Measurements from ENCODE around the gene LBX2.
A peak's percentile ranks its signal among the peaks of the same experiment; 100 is the strongest.

LBX2 gene

DNA sequence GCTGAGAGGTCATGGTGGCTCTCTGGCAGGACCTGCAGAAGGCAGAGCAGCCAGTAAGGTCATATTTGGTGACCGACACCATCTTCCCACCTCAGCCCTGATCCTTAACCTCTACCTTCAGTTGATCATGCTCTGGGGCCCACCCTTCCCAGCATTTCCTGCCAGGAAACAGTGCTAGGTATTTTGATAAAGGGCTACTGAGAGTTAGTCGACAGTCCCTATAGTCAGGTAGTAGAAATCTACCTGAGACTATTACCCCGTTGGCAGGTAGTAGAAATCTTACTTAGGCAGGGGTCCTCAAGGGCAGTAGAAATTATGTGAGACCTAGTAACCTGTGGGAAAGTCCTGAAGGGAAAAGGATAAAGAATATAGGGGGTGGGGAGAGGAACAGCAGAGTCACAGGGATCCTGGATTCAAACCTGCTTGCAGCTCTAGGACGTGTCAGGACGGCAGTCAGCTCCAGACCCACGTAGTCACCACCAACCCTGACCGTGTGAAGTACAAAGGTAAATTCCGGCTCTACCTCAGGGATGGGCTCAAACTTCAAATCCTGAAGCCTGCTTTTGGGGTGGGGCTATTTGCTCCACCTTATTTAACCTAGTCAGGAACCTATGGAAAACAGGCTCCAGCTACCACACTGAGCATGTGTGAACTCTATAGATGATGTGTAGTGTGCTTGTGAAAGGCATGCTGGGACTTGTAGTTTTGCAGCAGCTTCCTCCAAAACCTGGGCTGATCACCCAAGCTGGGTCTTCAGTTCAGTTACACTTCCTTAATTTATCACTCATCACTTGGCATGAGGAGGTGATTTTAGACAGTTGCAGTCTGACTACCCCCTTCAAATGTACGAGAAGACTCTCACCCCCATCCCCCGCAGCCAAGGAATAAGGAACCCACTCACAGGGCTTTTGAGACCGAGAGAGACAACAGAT, 26.6 kb upstream of the LBX2 start, which contains the start of gene DQX1:
Gene DQX1 (minus strand): TSS at position 515 of the 932 bp plus-strand sequence. CDS start 502 bp downstream, at position 13.
- DNase-seq: no peak

DNA sequence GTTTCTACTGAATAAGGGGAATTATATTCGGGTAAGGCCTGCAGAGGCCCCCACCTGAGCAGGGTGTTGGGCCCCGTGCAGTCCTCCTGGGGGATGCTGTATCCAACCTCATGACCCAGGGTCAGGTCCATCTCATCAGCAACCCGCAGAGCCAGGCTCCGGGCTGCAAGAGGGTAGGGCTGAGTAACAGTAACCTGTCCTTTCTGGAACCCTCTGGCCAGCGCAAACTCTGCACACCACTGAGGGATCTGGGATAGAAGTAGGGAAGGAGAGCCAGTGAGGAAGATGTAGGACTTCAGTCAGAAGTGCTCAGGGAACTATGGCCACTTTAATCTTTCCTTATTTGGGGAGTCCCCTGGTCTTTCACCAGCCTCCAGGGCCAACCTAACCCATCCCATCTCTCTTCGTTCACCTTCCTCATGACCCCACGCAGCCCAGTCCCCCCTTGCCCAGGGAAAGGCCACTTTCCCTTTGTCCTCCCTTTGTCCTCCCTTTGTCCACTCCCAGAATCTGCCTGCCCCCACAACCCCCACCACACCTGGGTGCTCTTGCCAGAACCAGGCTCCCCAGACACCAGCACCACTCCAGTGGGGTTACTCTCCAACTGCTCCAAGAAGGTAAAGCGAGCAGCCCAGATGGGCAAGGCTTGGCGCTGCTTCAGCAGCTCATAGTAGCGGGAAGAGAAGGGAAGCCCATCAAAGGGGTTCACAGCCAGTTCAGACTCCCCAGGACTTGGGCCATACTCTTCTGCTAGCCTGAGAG, 25.7 kb upstream of the LBX2 start:
- DNase-seq: no peak

DNA sequence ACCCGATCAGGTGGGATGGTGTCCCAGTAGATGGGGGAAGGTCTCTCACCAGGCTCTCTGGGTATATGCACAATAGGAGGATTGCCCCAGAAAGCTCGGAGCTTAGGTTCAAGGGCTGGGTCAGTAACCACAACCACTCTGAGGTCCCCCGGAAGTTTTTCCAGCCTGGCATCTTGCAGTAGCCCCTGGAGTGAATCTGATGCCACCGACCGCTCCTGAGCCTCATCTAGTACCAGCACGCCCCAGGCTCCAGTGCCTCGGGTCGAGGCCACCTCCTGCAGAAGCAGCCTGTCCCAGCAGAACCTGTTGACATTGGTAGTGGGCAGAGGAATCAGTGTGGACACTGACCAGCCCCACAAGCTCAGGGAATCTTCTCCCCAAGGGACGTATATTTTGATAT, 24.6 kb upstream of the LBX2 start:
- no peak for DNase-seq

DNA sequence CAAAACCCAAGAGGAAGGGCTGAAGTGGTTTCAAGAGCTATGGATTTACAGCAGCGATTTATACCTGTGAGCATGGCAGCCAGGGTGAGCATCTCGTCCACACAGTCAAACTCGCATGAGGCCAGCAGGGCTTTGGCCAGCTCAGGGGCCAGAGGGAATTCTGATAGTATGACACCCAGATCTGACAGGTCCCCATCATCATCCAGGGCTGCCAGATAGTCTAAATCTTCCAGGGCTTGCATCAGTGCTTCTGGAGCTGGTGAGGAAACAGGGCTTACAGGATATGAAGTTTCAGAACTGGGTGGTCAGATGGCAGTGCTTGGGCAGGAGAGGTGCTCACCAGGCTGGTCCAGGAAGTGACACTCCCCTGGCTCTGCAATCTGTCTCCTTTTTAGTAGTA, 23.1 kb upstream of the LBX2 start:
- no peak for DNase-seq

DNA sequence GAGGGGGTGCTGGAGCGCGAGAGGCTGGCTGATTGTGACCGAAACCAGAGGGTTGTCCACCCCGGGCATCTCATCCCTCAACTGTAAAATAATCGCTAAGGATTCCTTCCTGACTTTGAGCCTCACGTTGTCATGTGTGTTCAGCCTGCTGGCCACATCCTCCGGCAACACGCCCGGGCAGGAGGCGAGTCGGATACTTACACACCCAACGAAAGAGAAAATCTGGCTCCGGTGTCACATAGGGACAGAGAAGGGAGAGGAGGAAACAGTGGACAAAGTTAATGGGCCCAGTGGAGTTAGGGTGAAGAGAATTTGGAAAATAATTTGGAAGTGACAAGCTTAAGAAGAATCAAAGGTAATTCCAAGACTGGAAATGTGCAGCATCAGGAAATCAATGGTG, 17.2 kb upstream of the LBX2 start:
- DNase-seq: no peak

DNA sequence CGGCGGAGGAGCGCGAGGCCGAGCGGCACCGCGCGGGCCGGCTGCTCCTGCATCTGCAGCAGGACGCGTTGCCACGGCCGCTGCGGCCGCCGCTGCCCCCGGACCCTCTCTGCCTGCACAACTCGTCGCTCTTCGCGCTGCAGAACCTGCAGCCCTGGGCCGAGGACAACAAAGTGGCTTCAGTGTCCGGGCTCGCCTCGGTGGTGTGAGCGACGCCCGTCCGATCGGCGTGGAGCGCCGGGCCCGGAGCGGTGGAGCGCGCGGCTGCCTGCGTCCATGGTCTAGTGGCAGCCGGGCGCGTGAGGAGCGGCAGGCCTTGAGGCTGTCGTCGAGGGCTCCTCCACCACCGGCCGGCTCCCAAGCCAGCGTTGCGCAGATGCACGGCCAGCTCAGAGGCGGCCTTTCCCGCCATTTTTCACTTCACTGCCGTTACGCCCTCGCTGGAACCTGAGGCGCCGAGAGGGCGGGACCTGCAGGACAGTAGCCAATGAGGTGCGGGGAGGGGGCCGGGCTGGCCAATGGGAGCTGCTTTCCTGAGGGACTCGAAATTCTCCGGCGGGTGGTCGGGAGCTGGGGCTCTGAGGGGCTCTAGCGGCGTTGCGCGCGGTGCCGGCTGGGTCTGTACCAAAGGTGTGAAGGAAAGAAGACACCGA, 16.7 kb upstream of the LBX2 start:
- peak; percentile 91 for DNase-seq

DNA sequence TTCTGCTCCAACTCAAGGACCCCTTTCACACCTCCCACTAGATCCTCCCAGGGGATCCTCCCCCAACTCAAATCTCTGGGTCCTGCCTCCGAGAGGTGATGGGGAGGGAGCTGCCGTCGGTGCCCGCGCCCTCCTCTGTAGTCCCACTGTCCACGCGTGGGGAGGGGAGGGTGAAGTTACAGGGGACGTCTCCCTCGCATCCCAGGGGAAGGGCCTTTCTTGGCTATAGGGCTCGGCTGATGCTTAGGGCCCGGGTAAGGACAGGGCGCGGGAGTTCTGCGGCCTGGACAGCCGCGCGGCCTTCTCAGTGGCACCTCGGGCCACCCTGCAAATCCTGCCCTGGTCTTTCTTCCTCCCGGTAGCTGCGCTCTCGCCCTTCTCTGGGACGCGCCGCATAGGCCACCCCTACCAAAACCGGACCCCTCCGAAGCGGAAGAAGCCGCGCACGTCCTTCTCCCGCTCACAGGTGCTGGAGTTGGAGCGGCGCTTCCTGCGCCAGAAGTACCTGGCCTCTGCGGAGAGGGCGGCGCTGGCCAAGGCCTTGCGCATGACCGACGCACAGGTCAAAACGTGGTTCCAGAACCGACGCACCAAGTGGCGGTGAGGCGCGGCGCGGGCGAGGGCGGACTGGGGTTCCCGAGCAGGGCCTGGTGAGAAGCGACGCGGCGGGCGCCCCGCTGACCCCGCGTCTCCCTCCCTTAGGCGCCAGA, 16.0 kb upstream of the LBX2 start:
- no peak for DNase-seq

DNA sequence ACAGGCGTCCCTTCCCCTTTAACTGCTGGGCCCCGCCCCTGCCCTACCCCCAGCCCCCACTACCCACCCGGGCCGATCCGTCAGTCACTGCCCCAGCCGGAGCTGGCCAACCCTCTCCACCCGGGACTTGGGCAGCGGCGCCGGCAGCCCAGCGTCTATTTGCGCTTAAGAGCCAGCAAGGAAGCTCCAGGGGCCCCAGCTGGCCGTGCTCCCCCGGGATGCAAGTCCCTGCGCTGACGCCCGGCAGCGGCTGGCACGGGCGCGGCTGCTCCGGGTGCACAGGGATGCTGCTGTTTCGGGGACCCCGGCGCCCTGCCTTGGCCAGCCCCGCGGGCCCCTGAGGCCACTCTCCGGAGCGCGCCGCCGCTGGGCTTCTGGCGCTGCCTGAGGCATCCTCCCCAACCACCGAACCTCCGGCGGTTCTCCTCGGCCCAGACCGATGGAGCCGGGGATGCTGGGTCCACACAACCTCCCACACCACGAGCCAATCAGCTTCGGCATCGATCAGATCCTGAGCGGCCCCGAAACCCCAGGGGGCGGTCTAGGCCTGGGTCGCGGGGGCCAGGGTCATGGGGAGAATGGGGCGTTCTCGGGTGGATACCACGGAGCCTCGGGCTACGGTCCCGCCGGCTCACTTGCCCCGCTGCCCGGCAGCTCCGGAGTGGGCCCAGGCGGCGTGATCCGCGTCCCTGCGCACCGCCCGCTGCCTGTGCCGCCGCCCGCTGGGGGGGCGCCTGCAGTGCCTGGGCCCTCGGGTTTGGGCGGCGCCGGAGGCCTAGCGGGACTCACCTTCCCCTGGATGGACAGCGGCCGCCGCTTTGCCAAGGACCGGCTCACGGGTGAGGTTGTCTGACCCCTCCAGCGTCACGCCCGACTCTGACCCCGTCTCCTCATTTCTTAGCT, 15.2 kb upstream of the LBX2 start, which contains the start of gene TLX2:
Gene TLX2 (plus strand): TSS at position 83 of the 903 bp plus-strand sequence. CDS start 357 bp downstream, at position 440.
- DNase-seq: no peak

DNA sequence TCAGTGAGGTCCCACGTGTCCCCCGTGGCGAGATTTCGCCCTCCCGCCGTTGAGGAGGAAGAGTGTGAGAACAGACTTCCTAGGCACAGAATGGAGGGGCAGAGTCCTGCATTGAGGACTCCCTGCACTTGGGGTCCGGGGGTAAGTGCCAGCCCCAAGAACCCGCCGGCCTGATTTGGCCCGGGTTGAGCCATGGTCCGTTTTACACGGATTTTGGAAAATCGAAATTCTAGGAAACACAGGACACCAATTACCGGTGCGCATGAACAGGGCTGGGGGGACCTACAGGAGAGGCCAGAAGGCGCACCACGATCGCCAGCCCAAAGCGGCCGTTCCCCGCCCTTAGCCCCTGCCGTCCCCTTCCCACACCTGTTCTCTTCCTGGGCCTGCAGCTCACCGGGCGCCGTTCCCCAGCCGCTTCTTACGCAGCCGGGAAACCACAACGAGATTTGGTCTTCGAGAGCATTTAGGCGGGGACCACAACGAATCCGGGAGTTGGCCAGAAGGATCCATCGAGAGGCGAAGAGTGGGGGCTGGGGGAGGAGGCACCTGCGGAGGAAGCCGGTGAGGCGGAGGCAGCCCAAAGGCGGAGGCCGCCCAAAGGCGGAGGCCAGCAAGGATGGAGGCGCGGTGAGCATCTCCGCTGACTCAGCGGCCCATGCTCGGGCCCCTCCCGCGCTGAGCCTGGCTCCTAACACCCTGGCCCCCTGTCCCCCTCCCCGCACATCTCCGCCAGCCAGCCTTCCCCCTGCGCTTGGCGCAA, 14.4 kb upstream of the LBX2 start:
- no peak for DNase-seq

DNA sequence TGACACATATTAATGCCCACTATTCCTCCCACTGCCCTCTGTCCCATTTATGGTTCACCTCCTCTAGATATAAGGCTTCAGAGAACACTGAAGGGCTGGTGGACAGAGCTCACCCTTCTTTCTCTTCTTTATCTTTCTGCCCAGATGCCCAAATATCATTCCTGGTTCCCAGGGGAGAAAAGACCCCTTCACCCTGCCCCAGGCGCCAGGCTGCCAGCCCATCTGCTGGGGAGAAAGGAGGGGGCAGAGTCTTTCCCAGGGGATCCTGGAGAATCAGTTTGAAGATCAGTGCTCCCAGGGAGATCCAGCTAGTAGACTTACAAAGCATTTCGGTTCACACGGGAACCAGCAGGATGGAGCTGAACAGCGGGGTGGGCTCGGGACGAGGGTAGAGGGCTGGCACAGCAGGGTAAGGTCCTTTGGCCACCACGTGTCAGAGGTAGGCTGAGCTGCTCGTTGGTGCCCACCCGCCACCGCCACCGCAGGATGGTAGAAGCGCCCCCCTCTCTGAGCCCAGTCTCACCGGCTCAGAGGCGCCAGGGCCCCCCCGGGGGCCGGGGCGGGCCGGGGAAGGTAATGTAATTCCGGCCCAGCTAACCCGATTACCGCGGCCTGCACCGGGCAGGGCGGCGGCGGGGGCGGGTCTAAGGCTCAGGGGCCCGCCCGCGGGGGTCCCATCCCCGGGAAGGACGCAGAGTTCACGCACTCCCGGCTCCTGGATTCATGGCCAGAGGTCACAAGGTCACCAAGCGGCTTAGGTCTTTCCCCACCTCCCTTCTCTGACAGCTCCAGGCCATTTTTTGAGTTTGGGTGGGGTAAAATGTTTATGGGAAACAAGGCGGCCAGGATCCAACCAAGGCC, 13.6 kb upstream of the LBX2 start:
- DNase-seq: no peak

DNA sequence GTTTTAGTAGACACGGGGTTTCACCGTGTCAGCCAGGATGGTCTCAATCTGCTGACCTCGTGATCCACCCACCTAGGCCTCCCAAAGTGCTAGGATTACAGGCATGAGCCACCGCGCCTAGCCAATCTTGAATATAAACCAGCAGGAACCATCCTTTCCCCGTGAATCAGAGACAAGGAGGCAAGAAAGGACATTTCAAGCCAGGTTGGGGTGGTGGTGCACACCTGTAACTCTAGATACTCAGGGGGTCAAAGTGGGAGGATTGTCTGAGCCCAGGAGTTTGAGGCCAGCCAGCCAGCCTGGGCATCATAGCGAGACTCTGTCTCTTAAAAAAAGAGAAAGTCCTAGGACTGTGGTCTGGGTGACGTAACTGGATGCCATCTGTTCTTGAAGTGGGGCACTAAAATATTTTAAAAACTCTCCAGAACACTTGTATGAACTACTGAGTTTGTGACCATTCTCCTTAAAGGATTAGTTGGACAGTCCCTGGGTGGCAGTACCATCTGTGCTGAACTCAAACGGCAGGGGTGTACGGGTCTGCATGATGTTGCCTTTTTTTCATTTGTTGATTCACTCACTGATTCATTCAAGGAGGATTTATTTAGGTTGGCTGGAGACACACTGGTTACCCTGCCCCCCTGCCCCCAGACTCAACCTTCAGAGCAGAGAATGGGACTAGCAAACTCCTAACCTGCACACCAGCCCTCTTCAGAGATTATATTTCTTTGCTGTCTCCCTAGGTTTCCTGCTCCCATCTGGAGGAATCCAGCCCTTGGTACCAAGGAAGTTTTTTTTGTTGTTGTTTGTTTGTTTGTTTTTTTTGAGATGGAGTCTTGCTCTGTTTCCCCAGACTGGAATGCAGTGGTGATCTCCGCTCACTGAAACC, 11.9 kb upstream of the LBX2 start:
- no peak for DNase-seq

DNA sequence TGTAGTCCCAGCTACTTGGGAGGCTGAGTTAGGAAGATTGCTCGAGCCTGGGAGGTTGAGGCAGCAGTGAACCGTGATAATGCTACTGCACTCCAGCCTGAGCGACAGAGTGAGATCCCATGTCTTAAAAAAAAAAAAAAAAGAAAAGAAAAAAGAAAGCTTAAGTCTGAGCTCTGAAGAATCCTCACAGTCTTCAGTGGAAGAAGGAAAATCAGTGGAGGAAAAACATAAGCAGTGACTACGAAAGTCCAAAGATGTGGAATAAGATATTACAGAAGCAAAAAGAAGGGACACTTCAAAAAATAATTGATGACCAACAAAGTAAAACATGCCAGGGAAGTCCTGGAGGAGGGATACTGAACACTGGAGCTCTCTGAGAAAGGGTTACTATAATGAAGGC, 10.9 kb upstream of the LBX2 start:
- DNase-seq: no peak

DNA sequence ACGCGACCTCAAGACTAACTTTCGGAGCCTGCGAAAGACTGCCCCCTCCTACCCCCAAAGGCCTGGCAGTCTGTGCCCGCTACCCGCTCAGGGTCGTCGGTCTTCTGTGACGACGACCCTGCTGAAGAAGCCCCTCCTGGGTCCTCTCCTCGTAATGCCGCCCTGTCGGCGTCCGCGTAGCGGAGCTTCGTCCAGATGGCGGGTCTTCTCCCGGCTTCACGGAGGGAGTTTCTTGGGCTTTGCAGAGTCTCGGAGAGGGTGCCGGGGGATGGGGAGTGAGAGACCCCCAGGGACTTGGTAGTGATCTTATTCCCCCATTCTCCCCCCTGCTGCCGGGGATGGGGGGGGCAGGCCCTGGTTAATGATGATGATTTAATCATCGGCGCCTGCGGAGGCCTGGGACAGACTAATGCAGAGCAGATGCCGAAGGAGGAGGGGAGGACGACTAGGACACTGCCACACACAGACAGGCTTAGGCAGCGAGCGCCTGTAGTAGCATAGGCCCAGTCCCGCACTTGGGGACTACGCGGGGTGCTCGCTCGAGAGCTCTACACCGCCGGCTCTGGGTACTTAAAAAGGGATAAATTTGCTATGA, 8.6 kb upstream of the LBX2 start:
- DNase-seq: no peak

DNA sequence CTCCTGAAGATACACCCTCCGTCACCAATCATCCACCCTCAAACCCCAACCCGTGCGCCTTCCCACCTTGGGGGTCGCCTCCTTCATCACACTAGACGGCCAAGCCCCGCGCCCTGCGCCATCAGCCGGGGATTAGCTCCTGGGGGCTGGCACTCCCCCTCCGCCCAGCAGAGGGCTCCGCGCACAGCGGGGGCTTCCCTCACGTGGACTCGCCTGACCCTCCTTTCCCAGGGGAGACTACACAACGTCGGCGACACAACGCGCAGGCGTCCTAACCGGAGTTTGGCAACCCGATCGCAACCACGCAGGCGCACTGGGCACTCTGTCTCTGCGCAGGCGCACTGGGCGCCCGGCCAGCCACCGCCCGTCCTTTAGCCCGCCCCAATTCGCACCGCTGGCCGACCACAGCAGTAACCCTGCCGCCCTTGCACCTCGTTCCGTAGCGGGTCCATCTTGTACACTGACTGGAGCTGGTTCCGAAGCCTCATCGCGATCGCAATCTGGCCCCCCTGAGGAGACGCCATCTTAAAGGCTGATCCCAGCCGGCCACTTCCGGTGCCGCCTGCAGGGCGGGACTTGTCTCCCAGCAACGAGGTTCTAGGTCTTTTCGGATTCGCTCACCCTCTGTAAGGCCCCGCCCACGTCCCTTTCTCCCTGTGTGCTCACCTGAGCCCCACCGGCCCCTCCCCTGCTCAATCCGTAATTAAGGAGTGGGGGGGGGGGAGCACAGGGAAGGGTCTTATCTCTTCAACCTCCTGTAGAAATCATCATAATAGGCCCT, 7.9 kb upstream of the LBX2 start, which contains the start of gene PCGF1:
Gene PCGF1 (minus strand): TSS at position 551 of the 781 bp plus-strand sequence. CDS start 27 bp downstream, at position 524.
- peak; percentile 100 for DNase-seq

DNA sequence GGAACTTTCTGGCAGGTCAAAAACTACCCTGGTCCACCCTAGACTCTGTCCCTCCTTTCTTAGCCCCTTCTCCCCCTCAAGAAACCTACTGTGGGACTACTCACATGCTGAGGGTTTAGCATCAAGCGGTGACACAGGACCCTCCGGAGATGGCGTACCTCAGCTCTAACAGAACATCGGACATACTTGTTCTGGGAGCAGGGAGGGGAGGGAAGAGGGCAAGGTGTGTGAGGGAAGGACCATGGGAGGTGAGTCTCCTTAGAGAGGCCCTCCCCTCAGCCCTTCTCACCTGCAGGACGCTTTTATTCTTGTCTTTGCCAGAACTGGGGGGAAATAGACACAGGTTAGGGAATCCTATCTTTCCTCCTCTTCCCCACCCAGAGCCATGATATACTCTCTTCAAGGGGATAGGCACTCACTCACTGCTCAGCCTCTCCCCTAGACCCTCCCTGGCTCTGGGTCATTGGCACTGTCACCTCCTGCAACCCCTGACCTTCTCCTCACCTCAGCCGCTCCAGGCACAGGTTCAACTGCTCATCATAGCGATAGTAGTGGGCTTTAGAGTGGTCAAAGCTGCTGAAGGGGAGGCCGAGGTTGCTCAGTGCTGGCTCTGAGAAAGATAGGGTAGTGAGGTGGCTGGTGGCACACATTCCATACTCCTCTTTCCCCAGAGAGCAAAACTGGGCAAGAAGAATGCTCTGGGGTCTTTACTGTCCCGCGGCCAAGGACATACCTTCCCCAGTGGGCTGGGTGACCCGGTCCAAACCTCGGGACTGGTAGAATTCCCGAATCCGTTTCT, 6.2 kb upstream of the LBX2 start:
- DNase-seq: no peak

DNA sequence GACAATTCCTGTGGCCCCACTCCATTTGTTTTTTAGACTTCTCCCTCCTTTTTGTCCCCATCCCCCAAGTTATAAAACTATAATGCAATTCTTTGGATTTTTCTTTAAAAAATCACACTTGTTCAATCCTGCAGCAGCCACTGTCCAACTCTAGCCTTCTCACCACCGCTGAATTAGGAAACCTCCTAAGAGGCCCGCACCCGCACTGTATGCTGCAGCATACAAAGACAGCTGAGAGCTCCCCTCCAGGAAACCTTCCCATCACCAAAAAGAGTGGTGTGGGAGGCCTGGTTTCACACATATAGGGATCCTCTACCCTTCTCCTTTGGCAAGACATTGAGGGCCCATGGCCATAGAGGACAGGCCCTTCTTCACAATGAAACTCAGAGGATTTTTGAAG, 5.2 kb upstream of the LBX2 start:
- DNase-seq: no peak
